HCT116 (cell line): ENCODE results near the gene GRIN3A. TPM values are rescaled to one million over a fixed set of nuclear protein-coding genes. Genes with fewer than 3 reads are reported as not detected.
A peak's percentile ranks its signal among the peaks of the same experiment; 100 is the strongest.

Experiments
- ATAC-seq: fragments of 200-7000 bp; cut with Tn5 transposase; 2 replicates; pipeline ENCODE4 v1.9.1; 2020; ENCODE audit warnings: mild to moderate bottlenecking, moderate library complexity
- BruUV-seq: library from RNA; stranded (reverse); fragments of 400-500 nt; replicated peaks from 2 replicates; lab custom pipeline; 2021; lab: Mats Ljungman, UMichigan
- CTCF ChIA-PET: fragments of 300-600 bp; sonication (Branson Sonifier 250); formaldehyde crosslinking; loops from one replicate; lab custom pipeline; 2021; ENCODE audit warnings: antibody characterized with exemption; lab: Charles Lee
- POLR2A ChIA-PET: fragments of 300-600, 350-600 bp; sonication (Branson Sonifier 250); formaldehyde crosslinking; loops from one replicate; lab custom pipeline; 2021; ENCODE audit warnings: antibody characterized with exemption; lab: Charles Lee
- RAD21 ChIA-PET, 2 experiments: fragments of 300-600 bp; sonication (Branson Sonifier 250); formaldehyde crosslinking; loops; one replicate each; lab custom pipeline; 2023; ENCODE audit warnings: low total read pairs in 2 of 2; ENCODE audit not compliant: uncharacterized antibody in 2 of 2, unreplicated experiment in 2 of 2, low non-redundant PET in 1 of 2; lab: Charles Lee
- DNase-seq: peaks from one replicate; pipeline ENCODE4 v3.0.0-alpha.2; 2010; ENCODE audit warnings: low read depth, low spot score
- H2AFZ ChIP-seq: fragments of 200-600 bp; shearing (Covaris generic), sonication (generic); 2 replicates; pipeline ENCODE4 v1.6.1; 2017; ENCODE audit warnings: low read depth, mixed run types, mixed read lengths, antibody characterized with exemption, low read length; ENCODE audit not compliant: poor library complexity, severe bottlenecking
- H3K27ac ChIP-seq: 2 replicates; pipeline ENCODE4 v1.5.1; 2012; ENCODE audit warnings: low read depth, low read length
- H3K27me3 ChIP-seq: fragments of 200-600 bp; sonication (generic); 2 replicates; pipeline ENCODE4 v1.6.1; 2016; ENCODE audit warnings: mixed run types, low read length, mixed read lengths; ENCODE audit not compliant: insufficient read depth
- H3K36me3 ChIP-seq, 2 experiments: fragments of 200-500 bp in 1 of 2; fragments of 200-600 bp in 1 of 2; sonication (Bioruptor generic) in 1 of 2; sonication (generic) in 1 of 2; 2 replicates each; pipeline versions ENCODE4 v1.5.1 to v1.6.1; 2014 to 2016; ENCODE audit warnings: low read length in 2 of 2, inconsistent platforms in 1 of 2, mixed read lengths in 1 of 2, mixed run types in 1 of 2; ENCODE audit not compliant: insufficient read depth in 2 of 2, control insufficient read depth in 1 of 2
- H3K4me1 ChIP-seq, 2 experiments: fragments of 200-600 bp in 1 of 2; sonication (generic) in 1 of 2; 2 replicates each; pipeline versions ENCODE4 v1.5.1 to v1.6.1; 2012 to 2017; ENCODE audit warnings: low read length in 2 of 2, inconsistent platforms in 1 of 2, mild to moderate bottlenecking in 1 of 2, mixed read lengths in 1 of 2, mixed run types in 1 of 2, moderate library complexity in 1 of 2; ENCODE audit not compliant: insufficient read depth in 2 of 2, control insufficient read depth in 1 of 2
- H3K4me2 ChIP-seq: fragments of 200-600 bp; sonication (generic); 2 replicates; pipeline ENCODE4 v1.6.1; 2017; ENCODE audit warnings: mixed run types, low read length, mixed read lengths
- H3K4me3 ChIP-seq, 2 experiments: fragments of 200-600 bp in 1 of 2; sonication (generic) in 1 of 2; replicated peaks in 1 of 2; 2 replicates each; pipeline ENCODE4 v1.5.1; 2011 to 2016; ENCODE audit warnings: low read length in 2 of 2, control low read depth in 1 of 2, low read depth in 1 of 2, mild to moderate bottlenecking in 1 of 2, mixed read lengths in 1 of 2, mixed run types in 1 of 2
- H3K79me2 ChIP-seq: fragments of 200-600 bp; sonication (generic); 2 replicates; pipeline ENCODE4 v1.6.1; 2017; ENCODE audit warnings: mild to moderate bottlenecking, mixed run types, low read length, moderate library complexity, mixed read lengths; ENCODE audit not compliant: insufficient read depth
- H3K9ac ChIP-seq: fragments of 200-600 bp; sonication (generic); 2 replicates; pipeline ENCODE4 v1.6.1; 2016; ENCODE audit warnings: low read length, mixed read lengths
- H3K9me2 ChIP-seq: fragments of 200-600 bp; sonication (generic), shearing (Covaris generic); 2 replicates; pipeline ENCODE4 v1.6.1; 2017; ENCODE audit warnings: mixed run types, mild to moderate bottlenecking, moderate library complexity; ENCODE audit not compliant: insufficient read depth
- H3K9me3 ChIP-seq, 2 experiments: fragments of 200-500 bp in 1 of 2; fragments of 200-600 bp in 1 of 2; sonication (Bioruptor generic) in 1 of 2; sonication (generic) in 1 of 2; 2 replicates each; pipeline ENCODE4 v1.6.1; 2014 to 2017; ENCODE audit warnings: low read length in 2 of 2, mixed read lengths in 2 of 2, inconsistent platforms in 1 of 2, low read depth in 1 of 2, mild to moderate bottlenecking in 1 of 2, mixed run types in 1 of 2, moderate library complexity in 1 of 2; ENCODE audit not compliant: control insufficient read depth in 1 of 2, insufficient read depth in 1 of 2
- H4K20me1 ChIP-seq: fragments of 200-600 bp; sonication (generic), shearing (Covaris generic); 2 replicates; pipeline ENCODE4 v1.6.1; 2017; ENCODE audit warnings: mixed run types, mild to moderate bottlenecking, moderate library complexity; ENCODE audit not compliant: insufficient read depth
- CEBPB ChIP-seq: IDR thresholded peaks from 2 replicates; pipeline ENCODE4 v1.6.1; 2012; ENCODE audit warnings: low read depth
- EZH2phosphoT487 ChIP-seq: fragments of 200-600 bp; IDR thresholded peaks from 2 replicates; pipeline ENCODE4 v1.6.1; 2018; ENCODE audit warnings: antibody characterized with exemption, borderline replicate concordance
- FOSL1 ChIP-seq: IDR thresholded peaks from 2 replicates; pipeline ENCODE4 v1.6.1; 2012; ENCODE audit warnings: low read depth
- JUND ChIP-seq: IDR thresholded peaks from 2 replicates; pipeline ENCODE4 v1.6.1; 2012
- RAD21 ChIP-seq: IDR thresholded peaks from 2 replicates; pipeline ENCODE4 v1.6.1; 2012; ENCODE audit warnings: low read depth, mild to moderate bottlenecking
- SRF ChIP-seq: IDR thresholded peaks from 2 replicates; pipeline ENCODE4 v1.6.1; 2012; ENCODE audit warnings: low read depth
- YY1 ChIP-seq: IDR thresholded peaks from 2 replicates; pipeline ENCODE4 v1.6.1; 2011; ENCODE audit warnings: low read length, low read depth, moderate library complexity, mild to moderate bottlenecking; ENCODE audit not compliant: insufficient replicate concordance; ENCODE audit errors: extremely low read depth
- ZNF274 ChIP-seq: fragments of 200-500 bp; sonication (Bioruptor generic); IDR thresholded peaks from 2 replicates; pipeline ENCODE4 v1.6.1; 2014; ENCODE audit warnings: mild to moderate bottlenecking, low read depth, low read length, inconsistent platforms
- intact Hi-C: fragments of 100-400 bp; cut with micrococcal nuclease; formaldehyde crosslinking; loops from 2 replicates; pipeline ENCODE4 v1.10.0; 2022
- total RNA-seq: library from RNA; stranded (reverse); gene quantifications from one replicate; pipeline ENCODE4 v1.2.1, GENCODE V29; 2021; ENCODE audit not compliant: unreplicated experiment
- TF ChIP-seq, protein P1 (sequence below), 3 experiments: fragments of 200-600 bp in 1 of 3; sonication (generic) in 1 of 3; IDR thresholded peaks in 2 of 3; conservative IDR thresholded peaks in 1 of 3; 2 replicates each; pipeline ENCODE4 v1.5.1; 2012 to 2017; ENCODE audit warnings: low read depth in 2 of 3, low read length in 2 of 3, antibody characterized with exemption in 1 of 3, borderline replicate concordance in 1 of 3, control low read depth in 1 of 3, mild to moderate bottlenecking in 1 of 3, mixed read lengths in 1 of 3, mixed run types in 1 of 3, moderate library complexity in 1 of 3; ENCODE audit not compliant: insufficient read depth in 1 of 3
- TF ChIP-seq, protein P2 (sequence below): IDR thresholded peaks from 2 replicates; pipeline ENCODE4 v1.6.1; 2012
- TF ChIP-seq, protein P3 (sequence below): IDR thresholded peaks from 2 replicates; pipeline ENCODE4 v1.6.1; 2011; ENCODE audit warnings: mild to moderate bottlenecking, low read length, moderate library complexity; ENCODE audit not compliant: insufficient replicate concordance; ENCODE audit errors: extremely low read depth

The GRIN3A gene
- total RNA-seq, 1 experiment from 2014 or later: not detected

DNA sequence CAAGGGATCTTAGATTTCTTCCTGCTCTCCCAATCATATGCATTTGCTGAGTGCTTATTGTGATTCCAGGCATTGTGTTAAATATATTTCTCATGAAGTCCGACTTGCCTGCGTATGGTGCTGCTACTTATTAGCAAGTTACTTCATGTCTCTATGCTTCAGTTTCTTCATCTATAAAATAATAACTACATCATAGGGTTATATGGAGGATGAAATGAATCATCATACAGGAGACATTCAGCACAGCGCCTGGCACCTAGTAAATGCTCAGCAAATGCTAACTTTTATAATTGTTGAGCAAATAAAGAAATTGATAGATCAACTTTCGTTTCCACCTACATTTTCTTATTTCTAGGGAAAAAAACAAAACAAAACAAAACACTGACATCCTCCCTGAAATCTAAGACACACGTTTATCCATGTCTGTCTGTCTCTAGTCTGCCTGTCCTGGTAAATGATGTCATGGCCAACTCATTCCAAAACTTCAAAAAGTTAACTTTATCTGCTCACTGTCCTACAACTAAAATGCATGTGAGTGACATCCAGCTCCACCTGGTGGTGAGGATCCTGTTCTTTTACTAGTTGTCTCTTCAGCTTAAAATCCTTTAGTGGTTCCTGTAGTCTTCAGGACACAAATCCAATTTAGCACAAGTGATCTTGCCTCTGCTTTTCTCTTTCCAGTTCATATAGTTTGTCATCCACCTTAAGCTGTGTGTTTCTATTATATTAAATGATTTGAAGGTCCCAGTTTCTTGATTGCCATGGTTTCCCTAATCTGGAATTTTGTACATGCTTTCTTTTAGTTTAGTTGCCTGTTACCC, 171.3 kb downstream of the GRIN3A start:
- RAD21 ChIA-PET: interaction anchor here in 1 of 2 experiments (1.6 kb wide), 1 partner anchor 108 kb away, joined by 4 read pairs; no protein-coding TSS in a partner anchor
- CTCF ChIA-PET: interaction anchor here (1.0 to 1.8 kb wide), 4 partner anchors 9 to 118 kb away, joined by 3 to 12 read pairs (median 6); no protein-coding TSS in a partner anchor
- Histone ChIP-seq H3K79me2 (no peaks in the 10 kb centered on the region), H3K36me3 (peaks cover 6 to 22% of the 10 kb centered on the region in 2 experiments; a peak in 3 of 4 replicates), H3K4me2 (no peak overlapping the region)
- intact Hi-C loops: loop anchor here (1.0 kb wide), 1 partner anchor 108 kb away; no protein-coding TSS in a partner anchor
- ATAC-seq: peak; percentile 82
- TF ChIP-seq JUND (no peak), RAD21 (peak; percentile 47; the same call in 1 of the 2 replicates)
- TF ChIP-seq, protein P1, sequence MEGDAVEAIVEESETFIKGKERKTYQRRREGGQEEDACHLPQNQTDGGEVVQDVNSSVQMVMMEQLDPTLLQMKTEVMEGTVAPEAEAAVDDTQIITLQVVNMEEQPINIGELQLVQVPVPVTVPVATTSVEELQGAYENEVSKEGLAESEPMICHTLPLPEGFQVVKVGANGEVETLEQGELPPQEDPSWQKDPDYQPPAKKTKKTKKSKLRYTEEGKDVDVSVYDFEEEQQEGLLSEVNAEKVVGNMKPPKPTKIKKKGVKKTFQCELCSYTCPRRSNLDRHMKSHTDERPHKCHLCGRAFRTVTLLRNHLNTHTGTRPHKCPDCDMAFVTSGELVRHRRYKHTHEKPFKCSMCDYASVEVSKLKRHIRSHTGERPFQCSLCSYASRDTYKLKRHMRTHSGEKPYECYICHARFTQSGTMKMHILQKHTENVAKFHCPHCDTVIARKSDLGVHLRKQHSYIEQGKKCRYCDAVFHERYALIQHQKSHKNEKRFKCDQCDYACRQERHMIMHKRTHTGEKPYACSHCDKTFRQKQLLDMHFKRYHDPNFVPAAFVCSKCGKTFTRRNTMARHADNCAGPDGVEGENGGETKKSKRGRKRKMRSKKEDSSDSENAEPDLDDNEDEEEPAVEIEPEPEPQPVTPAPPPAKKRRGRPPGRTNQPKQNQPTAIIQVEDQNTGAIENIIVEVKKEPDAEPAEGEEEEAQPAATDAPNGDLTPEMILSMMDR (IDR thresholded peaks at IDR 0.05 in 2 of 3, conservative IDR thresholded peaks at IDR 0.05 in 1 of 3; ENCODE audit: borderline replicate concordance in 1 of 3, insufficient read depth in 1 of 3, low read depth in 2 of 3, low read length in 2 of 3): peak; percentile 51 to 72 (median 64); a peak in 5 of 6 replicates
- TF ChIP-seq, all 23 proteins: peak for 2
- BruUV-seq: no TSS peak
- no peaks in the 10 kb centered on the region for H3K9me3 ChIP-seq
- H3K4me1 ChIP-seq: no peaks in the 10 kb centered on the region
- no peaks in the 10 kb centered on the region for H3K9me2 ChIP-seq
- H2AFZ ChIP-seq: no peak overlapping the region
- H3K4me3 ChIP-seq: no peak overlapping the region
- peak; percentile 22 for DNase-seq
- H3K27ac ChIP-seq: no peak overlapping the region
- POLR2A ChIA-PET: no interaction called here
- H4K20me1 ChIP-seq: no peaks in the 10 kb centered on the region
- no peak overlapping the region for H3K9ac ChIP-seq
- no peaks in the 10 kb centered on the region for H3K27me3 ChIP-seq

DNA sequence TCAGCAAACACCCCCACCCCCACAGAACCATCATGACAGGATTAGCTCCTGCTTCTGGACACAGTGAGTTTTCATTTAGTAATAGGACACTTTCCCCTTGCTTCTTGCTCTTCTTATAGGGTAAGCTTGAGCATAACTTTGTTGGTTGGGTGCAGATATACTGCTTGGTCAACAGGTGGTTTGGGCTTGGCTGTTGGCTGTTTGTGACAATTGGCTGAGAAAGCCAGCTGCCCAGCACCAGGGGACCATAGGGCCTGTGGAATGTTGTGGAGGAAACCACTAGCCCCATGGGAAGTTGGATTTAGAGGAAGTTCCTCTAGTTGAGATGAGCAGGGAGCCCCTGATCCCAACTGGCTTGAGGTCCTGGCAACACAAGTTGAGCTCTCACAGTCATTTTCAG, 174.2 kb downstream of the GRIN3A start:
- RAD21 ChIA-PET: no interaction called here
- ATAC-seq: no peak

More for the DNA sequence above, 174.2 kb downstream of the GRIN3A start:
- Histone ChIP-seq H3K9me2 (no peaks in the 10 kb centered on the region), H3K27ac (no peak overlapping the region), H4K20me1 (no peaks in the 10 kb centered on the region), H3K9me3 (no peaks in the 10 kb centered on the region), H3K4me1 (no peaks in the 10 kb centered on the region), H3K27me3 (no peaks in the 10 kb centered on the region), H3K4me3 (no peak overlapping the region), H2AFZ (no peak overlapping the region), H3K79me2 (no peaks in the 10 kb centered on the region), H3K9ac (no peak overlapping the region), H3K36me3 (peaks cover 10 to 35% of the 10 kb centered on the region in 2 experiments), H3K4me2 (no peak overlapping the region)
- TF ChIP-seq YY1: no peak
- TF ChIP-seq, protein P2, sequence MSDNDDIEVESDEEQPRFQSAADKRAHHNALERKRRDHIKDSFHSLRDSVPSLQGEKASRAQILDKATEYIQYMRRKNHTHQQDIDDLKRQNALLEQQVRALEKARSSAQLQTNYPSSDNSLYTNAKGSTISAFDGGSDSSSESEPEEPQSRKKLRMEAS: no peak
- TF ChIP-seq FOSL1: no peak
- no peak for TF ChIP-seq CEBPB
- no peak for TF ChIP-seq ZNF274
- TF ChIP-seq, protein P3, sequence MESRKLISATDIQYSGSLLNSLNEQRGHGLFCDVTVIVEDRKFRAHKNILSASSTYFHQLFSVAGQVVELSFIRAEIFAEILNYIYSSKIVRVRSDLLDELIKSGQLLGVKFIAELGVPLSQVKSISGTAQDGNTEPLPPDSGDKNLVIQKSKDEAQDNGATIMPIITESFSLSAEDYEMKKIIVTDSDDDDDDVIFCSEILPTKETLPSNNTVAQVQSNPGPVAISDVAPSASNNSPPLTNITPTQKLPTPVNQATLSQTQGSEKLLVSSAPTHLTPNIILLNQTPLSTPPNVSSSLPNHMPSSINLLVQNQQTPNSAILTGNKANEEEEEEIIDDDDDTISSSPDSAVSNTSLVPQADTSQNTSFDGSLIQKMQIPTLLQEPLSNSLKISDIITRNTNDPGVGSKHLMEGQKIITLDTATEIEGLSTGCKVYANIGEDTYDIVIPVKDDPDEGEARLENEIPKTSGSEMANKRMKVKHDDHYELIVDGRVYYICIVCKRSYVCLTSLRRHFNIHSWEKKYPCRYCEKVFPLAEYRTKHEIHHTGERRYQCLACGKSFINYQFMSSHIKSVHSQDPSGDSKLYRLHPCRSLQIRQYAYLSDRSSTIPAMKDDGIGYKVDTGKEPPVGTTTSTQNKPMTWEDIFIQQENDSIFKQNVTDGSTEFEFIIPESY: no peak
- no peak for TF ChIP-seq EZH2phosphoT487
- no peak for TF ChIP-seq SRF
- ChIA-PET CTCF (interaction anchor here (1.6 kb wide), 1 partner anchor 105 kb away, joined by 4 read pairs; no protein-coding TSS in a partner anchor), POLR2A (no interaction called here)
- BruUV-seq: no TSS peak
- DNase-seq: no peak
- intact Hi-C loops: no loop called here
